CD8-positive, alpha-beta memory T cell (primary cell): ENCODE results near the gene CNOT6L. TPM values are rescaled to one million over a fixed set of nuclear protein-coding genes. Genes with fewer than 3 reads are reported as not detected.

Source experiments
- polyA plus RNA-seq: library from polyadenylated mRNA; unstranded; fragments of 300-500 nt; fragmentation: Illumina TruSeq; gene quantifications from one replicate; pipeline ENCODE4 v1.2.3, GENCODE V29; 2021
- total RNA-seq, 2 experiments: library from RNA; stranded (reverse); gene quantifications; one replicate each; pipeline ENCODE4 v1.2.3, GENCODE V29; 2021

CNOT6L gene
- total and polyA plus RNA-seq, 3 experiments from 2014 or later = 45.2 to 100 (median 96.5) TPM

Other genes with a start within 250 kb of the CNOT6L start
- 1 to 10 TPM; 2.3 to 3.1 TPM for gene CXCL13, start 213.5 kb downstream of the CNOT6L start, total RNA-seq
- 0.24 TPM for gene CXCL13, start 213.5 kb downstream of the CNOT6L start, polyA plus RNA-seq
- gene MRPL1, start 43.5 kb upstream of the CNOT6L start, total RNA-seq = 10 to 100 TPM; 88.4 to 93.8 TPM
- 26.5 TPM for gene MRPL1, start 43.5 kb upstream of the CNOT6L start, polyA plus RNA-seq
- gene FRAS1, start 238.0 kb upstream of the CNOT6L start, total RNA-seq = not detected
- not detected for gene FRAS1, start 238.0 kb upstream of the CNOT6L start, polyA plus RNA-seq